ENCODE data around the gene LANCL2. TPM values are rescaled to one million over a fixed set of nuclear protein-coding genes. Genes with fewer than 3 reads are reported as not detected.

Gene LANCL2
- total and polyA plus RNA-seq, 9 of the 15 experiments (the other 6 are each of a cell fraction or from before 2014, with no cell fraction given): 5.3 to 18.5 (median 13.5) TPM

DNA sequence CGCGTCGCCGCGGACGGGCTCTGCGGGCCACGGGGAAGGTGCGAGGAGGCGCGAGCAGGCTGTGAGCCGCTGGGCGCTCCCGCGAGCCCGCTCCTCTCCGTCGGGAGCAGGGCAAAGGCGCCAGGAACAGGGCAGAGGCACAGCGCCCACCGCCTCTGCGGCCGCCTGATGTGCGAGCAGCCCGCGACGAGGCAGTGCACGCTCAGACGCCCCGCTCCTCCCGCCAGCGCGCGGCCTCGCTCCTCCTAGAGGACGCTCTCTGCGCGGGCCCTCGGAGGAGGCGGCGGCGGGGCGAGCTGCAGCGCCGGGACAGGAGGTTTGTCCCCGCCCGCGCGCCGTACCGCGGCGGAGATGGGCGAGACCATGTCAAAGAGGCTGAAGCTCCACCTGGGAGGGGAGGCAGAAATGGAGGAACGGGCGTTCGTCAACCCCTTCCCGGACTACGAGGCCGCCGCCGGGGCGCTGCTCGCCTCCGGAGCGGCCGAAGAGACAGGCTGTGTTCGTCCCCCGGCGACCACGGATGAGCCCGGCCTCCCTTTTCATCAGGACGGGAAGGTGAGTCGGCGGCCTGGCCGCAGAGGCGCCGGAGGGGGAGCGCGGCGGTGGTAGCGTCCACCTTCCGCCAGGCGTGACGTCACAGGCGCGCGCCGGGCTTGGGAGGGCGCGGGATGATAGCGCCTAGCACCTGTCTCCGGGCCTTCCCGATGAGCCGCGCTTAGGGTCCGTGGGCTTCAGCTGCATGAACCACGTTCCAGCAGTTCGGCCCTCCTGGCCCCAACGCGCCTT lies 731 bp downstream of the LANCL2 start (continued):
- TF ChIP-seq, protein P1, sequence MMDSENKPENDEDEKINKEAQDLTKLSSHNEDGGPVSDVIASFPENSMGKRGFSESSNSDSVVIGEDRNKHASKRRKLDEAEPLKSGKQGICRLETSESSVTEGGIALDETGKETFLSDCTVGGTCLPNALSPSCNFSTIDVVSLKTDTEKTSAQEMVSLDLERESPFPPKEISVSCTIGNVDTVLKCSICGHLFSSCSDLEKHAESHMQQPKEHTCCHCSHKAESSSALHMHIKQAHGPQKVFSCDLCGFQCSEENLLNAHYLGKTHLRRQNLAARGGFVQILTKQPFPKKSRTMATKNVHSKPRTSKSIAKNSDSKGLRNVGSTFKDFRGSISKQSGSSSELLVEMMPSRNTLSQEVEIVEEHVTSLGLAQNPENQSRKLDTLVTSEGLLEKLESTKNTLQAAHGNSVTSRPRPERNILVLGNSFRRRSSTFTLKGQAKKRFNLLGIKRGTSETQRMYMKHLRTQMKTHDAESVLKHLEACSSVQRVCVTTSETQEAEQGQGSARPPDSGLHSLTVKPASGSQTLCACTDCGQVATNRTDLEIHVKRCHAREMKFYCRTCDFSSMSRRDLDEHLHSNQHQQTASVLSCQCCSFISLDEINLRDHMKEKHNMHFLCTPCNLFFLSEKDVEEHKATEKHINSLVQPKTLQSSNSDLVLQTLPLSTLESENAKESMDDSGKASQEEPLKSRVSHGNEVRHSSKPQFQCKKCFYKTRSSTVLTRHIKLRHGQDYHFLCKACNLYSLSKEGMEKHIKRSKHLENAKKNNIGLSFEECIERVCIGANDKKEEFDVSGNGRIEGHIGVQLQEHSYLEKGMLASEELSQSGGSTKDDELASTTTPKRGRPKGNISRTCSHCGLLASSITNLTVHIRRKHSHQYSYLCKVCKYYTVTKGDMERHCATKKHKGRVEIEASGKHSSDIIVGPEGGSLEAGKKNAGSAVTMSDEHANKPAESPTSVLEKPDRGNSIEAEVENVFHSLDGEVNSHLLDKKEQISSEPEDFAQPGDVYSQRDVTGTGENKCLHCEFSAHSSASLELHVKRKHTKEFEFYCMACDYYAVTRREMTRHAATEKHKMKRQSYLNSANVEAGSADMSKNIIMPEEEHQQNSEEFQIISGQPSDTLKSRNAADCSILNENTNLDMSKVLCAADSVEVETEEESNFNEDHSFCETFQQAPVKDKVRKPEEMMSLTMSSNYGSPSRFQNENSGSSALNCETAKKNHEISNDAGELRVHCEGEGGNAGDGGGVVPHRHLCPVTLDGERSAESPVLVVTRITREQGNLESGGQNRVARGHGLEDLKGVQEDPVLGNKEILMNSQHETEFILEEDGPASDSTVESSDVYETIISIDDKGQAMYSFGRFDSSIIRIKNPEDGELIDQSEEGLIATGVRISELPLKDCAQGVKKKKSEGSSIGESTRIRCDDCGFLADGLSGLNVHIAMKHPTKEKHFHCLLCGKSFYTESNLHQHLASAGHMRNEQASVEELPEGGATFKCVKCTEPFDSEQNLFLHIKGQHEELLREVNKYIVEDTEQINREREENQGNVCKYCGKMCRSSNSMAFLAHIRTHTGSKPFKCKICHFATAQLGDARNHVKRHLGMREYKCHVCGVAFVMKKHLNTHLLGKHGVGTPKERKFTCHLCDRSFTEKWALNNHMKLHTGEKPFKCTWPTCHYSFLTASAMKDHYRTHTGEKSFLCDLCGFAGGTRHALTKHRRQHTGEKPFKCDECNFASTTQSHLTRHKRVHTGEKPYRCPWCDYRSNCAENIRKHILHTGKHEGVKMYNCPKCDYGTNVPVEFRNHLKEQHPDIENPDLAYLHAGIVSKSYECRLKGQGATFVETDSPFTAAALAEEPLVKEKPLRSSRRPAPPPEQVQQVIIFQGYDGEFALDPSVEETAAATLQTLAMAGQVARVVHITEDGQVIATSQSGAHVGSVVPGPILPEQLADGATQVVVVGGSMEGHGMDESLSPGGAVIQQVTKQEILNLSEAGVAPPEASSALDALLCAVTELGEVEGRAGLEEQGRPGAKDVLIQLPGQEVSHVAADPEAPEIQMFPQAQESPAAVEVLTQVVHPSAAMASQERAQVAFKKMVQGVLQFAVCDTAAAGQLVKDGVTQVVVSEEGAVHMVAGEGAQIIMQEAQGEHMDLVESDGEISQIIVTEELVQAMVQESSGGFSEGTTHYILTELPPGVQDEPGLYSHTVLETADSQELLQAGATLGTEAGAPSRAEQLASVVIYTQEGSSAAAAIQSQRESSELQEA (IDR thresholded peaks at IDR 0.05; ENCODE audit: low read depth): peak; percentile 97
- TF ChIP-seq ELF2 (CRISPR knock-in tag; IDR thresholded peaks at IDR 0.05) (peak; percentile 51; the same call in 1 of the 2 replicates), ZSCAN32 (CRISPR knock-in tag; IDR thresholded peaks at IDR 0.05) (no peak), ZNF311 (CRISPR knock-in tag; IDR thresholded peaks at IDR 0.05) (no peak), CHCHD3 (CRISPR knock-in tag; IDR thresholded peaks at IDR 0.05) (no peak), TCF7L2 (IDR thresholded peaks at IDR 0.05; ENCODE audit: low read depth, low read length) (peak; percentile 82)
- TF ChIP-seq, protein P2, sequence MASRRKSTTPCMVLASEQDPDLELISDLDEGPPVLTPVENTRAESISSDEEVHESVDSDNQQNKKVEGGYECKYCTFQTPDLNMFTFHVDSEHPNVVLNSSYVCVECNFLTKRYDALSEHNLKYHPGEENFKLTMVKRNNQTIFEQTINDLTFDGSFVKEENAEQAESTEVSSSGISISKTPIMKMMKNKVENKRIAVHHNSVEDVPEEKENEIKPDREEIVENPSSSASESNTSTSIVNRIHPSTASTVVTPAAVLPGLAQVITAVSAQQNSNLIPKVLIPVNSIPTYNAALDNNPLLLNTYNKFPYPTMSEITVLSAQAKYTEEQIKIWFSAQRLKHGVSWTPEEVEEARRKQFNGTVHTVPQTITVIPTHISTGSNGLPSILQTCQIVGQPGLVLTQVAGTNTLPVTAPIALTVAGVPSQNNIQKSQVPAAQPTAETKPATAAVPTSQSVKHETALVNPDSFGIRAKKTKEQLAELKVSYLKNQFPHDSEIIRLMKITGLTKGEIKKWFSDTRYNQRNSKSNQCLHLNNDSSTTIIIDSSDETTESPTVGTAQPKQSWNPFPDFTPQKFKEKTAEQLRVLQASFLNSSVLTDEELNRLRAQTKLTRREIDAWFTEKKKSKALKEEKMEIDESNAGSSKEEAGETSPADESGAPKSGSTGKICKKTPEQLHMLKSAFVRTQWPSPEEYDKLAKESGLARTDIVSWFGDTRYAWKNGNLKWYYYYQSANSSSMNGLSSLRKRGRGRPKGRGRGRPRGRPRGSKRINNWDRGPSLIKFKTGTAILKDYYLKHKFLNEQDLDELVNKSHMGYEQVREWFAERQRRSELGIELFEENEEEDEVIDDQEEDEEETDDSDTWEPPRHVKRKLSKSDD (conservative IDR thresholded peaks at IDR 0.05; ENCODE audit: low read length): no peak
- TF ChIP-seq, protein P3, sequence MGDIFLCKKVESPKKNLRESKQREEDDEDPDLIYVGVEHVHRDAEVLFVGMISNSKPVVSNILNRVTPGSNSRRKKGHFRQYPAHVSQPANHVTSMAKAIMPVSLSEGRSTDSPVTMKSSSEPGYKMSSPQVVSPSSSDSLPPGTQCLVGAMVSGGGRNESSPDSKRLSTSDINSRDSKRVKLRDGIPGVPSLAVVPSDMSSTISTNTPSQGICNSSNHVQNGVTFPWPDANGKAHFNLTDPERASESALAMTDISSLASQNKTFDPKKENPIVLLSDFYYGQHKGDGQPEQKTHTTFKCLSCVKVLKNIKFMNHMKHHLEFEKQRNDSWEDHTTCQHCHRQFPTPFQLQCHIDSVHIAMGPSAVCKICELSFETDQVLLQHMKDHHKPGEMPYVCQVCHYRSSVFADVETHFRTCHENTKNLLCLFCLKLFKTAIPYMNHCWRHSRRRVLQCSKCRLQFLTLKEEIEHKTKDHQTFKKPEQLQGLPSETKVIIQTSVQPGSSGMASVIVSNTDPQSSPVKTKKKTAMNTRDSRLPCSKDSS (IDR thresholded peaks at IDR 0.05; ENCODE audit: low read depth, partially characterized antibody): no peak
- TF ChIP-seq, protein P4, sequence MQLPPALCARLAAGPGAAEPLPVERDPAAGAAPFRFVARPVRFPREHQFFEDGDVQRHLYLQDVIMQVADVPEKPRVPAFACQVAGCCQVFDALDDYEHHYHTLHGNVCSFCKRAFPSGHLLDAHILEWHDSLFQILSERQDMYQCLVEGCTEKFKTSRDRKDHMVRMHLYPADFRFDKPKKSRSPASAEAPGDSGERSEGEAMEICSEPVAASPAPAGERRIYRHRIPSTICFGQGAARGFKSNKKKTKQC (CRISPR knock-in tag; IDR thresholded peaks at IDR 0.05): 0 out of 2 replicates have a peak, but pooled peaks have one; percentile 59
- TF ChIP-seq, protein P5, sequence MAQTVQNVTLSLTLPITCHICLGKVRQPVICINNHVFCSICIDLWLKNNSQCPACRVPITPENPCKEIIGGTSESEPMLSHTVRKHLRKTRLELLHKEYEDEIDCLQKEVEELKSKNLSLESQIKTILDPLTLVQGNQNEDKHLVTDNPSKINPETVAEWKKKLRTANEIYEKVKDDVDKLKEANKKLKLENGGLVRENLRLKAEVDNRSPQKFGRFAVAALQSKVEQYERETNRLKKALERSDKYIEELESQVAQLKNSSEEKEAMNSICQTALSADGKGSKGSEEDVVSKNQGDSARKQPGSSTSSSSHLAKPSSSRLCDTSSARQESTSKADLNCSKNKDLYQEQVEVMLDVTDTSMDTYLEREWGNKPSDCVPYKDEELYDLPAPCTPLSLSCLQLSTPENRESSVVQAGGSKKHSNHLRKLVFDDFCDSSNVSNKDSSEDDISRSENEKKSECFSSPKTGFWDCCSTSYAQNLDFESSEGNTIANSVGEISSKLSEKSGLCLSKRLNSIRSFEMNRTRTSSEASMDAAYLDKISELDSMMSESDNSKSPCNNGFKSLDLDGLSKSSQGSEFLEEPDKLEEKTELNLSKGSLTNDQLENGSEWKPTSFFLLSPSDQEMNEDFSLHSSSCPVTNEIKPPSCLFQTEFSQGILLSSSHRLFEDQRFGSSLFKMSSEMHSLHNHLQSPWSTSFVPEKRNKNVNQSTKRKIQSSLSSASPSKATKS (CRISPR knock-in tag; IDR thresholded peaks at IDR 0.05): no peak
